Measurements from ENCODE around the gene MAD1L1.
A peak's percentile ranks its signal among the peaks of the same experiment; 100 is the strongest.

MAD1L1 gene

DNA sequence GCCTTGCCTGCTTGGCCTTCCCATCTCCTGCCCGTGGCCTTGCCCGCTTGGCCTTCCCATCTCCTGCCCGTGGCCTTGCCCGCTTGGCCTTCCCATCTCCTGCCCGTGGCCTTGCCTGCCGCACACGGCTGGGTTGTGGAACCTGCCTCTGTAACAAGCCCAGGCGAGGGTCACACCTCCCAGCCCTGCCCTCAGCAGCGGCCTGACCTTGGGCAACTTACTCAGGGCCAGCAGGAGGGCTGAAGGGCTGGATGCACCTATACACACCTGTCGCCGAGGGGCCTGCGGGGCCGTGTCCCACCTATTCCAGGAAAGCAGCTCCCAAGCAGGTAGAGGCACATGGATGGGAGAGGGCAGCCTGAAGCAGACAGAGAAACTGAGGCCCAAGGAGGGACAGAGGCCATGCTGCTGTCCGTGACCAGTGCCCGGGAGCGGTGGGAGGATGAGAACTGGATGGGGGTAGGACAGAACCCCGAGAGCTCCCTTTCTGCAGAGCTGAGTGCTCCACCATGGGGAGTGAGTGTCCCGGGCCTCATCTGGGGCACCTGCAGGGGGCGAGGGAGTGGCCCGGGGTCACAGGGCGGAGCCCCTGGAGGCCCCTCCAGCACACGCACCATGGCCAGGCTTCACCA lies 285.0 kb downstream of the MAD1L1 start:
- DNase-seq: no peak

DNA sequence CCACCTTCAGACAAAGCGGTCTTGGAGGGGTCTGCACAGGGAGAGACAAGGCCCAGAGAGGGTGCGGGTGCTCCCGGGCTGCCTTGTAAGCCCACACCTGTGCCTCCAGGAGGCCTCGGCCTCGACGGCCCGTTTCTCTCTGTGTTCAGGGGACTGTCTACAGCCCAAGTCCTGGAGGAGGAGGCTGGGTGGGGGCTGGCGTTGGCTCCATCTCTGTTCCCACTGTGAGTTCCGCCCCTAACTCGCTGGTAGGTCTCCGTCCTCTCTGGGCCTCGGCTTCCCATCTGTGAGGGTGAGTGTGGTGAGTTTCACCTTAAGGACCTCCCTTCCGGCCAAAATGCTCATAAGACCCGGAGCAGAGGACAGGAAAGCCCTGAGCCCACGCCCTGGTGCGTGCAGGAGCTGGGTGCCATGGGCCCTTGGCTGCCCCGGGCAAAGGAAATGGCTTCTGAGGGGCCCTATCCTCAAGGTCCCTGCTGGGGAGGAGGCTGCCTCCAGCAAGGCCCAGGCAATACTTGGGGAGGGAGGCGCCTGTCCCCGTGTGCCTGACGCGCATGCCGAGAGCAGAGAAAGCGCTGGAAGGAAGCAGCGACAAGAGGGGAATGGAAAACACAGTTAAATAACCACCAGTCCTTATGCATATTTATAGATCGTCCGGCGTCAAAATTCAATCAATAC lies 285.8 kb downstream of the MAD1L1 start:
- no peak for DNase-seq

DNA sequence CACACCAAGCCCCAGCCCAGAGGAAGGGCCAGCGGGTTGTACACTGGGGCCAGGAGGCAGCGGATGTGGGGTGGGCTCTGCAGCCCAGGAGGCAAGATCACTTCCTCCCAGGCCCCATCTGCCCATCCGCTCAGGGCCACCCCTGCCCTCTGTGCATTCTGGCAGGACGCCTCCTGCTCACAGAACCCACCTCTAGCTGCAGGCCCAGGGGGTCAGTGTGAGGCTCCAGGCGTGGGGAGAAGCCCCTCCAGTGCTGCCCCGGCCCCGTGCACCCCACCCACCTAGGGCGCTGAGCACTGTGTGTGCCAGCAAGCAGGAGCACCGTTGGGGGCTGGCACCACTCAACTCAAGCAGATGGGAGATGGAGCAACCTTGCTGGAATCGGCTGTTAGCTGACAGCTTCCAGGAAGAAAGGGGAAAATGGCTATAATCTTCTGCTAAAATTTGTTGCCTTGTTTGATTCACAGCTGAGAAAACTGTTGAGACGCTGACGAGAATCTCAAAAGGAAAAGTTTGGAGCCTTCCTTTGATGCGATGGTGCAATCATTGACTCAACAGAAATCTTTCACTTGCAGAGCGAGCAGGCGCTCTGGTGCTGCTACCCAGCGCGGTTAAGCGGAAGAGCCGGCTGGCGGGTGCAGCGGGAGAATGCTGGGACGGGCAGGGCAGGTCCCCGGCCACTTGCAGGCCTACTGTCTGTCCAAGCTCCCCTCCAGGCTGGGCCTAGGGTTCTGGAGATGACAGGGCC lies 286.5 kb downstream of the MAD1L1 start:
- DNase-seq: no peak

DNA sequence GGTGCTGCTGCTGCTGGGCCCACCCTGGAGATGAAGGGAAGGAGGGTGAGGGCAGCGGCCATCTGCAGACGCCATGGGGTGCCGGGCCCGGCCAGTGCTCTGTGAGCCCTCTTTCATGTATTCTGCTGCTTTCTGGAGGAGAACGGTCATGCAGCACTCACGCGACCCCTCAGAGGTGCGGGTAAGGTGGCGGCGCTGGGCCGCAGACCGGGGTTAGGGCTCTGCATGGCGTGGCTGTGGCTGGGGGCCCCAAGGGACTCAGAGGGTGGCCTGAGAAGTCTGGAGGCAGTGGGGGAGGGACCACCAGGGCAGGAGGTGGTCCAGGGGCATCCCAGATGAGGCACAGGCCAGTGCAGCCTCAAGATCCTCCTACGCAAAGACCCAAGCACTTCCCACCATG lies 287.2 kb downstream of the MAD1L1 start:
- no peak for DNase-seq

DNA sequence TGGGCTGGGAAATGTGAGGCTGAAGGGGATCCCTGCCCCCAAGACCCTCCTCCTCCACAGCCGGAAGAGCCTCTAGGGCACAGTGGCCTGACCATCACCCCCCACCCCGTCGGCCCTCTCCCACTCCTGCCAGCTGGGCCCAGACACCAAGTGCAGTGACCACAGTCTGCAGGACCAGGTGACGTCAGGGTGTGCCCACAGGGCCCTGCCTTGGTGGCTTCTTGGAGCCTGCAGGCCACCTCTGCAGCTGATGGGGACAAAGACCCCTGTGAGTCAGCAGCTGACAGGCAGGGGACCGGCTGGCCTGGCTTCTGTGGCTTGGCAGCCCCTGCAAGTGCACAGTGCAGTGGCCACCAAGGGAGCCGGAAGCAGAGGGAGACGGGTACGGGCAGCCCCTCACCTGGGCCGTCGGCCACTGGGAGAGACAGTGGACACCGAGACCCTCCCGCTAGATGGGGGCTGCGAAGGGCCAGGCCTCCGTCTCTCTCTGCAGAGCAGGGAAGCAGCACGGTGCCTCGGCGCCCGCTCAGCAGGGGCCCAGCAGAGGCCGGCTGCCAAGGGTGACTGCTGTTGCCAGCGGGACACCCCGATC lies 288.0 kb downstream of the MAD1L1 start:
- DNase-seq: no peak

DNA sequence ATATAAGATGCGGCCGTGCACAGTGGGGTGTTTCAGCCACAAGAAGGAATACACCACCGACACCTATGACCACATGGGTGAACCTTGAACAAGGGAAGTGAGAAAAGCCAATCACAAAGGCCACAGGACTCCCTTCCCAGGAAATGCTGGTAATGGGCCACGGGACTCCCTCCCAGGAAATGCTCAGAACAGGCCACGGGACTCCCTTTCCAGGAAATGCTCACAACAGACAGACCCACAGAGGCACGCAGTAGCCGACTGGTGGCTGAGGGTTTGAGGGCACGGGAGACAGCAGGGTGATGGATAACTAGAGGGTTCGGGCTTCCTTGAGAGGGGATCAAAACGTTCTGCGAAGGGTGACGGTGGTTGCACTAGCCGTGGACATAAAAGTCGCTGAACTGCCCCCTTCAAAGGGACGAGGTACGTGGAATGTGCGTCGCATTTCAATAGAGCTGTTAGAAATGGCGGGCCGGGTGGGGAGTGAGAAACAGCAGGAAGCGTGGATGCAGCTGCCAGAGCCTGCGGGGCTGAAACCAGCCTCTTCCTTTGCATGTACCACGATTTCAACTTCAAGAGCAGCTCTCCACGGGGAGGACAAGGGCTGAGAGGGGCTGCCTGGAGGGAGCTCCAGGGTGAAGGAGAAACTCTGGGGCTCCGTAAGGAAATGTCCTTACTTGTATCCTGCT lies 288.7 kb downstream of the MAD1L1 start:
- DNase-seq: no peak

DNA sequence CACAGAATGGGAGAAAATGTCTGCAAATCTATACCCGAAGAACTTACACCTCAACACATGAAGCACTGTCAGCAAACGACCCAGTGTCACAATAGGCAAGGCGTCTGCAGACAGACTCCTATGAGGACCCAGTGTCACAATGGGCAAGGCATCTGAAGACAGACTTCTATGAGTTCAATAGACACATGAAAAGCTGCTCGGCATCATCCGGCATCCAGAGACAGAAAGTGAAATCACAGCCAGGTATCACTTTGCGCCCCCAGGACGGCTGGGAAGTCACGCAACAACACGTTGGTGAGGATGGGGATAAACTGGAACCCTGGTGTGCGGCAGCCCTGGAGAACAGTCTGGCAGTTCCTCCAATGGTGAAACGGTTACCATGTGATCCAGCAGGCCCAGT lies 289.4 kb downstream of the MAD1L1 start:
- no peak for DNase-seq

DNA sequence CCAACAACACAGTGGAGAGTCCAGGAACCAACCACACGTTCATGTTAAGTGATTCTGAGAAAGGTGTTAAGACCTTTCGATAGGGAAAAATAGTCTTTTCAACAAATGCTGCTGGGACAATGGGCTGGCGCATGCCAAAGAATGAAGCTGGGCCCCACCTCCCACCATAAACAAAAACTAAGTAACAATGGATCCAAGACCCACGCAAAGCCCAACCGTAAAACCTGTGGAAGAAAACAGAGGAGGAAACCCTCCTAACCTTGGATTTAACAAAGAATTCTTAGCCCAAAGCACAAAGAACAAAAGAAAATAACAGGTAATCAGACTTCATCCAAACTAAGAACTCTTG lies 289.8 kb downstream of the MAD1L1 start:
- DNase-seq: no peak

DNA sequence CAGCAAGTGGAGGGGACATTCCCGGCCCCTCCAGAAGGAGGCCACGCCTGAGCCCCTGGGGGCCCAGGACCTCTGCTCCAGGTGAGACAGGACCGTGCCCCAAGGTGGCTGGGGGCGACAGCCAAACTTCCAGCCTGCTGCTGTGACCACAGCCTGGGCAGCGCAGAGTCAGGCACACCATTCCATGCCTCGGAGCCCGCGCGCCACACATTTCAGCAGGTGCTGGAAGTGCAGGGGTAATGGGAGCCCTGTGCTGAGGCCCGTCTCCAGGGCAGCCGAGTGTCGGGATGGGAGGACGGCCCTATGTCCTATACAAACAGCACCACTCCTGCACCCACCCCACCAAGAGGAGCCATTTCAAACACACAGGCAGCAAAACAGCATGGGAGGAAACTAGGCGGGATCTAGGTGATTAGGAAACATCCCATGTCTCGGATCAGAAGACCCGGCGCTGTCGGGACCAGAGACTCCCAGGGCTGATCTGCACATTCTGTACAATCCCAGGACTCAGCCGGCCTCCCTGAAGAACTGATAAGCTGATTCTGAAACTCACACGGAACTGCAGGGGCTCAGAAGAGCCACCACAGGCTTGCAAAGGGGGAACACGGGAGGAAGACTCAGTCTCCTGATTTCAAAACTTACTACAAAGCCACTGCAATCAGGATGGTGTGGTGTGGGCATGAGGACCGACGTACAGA lies 290.4 kb downstream of the MAD1L1 start:
- no peak for DNase-seq

DNA sequence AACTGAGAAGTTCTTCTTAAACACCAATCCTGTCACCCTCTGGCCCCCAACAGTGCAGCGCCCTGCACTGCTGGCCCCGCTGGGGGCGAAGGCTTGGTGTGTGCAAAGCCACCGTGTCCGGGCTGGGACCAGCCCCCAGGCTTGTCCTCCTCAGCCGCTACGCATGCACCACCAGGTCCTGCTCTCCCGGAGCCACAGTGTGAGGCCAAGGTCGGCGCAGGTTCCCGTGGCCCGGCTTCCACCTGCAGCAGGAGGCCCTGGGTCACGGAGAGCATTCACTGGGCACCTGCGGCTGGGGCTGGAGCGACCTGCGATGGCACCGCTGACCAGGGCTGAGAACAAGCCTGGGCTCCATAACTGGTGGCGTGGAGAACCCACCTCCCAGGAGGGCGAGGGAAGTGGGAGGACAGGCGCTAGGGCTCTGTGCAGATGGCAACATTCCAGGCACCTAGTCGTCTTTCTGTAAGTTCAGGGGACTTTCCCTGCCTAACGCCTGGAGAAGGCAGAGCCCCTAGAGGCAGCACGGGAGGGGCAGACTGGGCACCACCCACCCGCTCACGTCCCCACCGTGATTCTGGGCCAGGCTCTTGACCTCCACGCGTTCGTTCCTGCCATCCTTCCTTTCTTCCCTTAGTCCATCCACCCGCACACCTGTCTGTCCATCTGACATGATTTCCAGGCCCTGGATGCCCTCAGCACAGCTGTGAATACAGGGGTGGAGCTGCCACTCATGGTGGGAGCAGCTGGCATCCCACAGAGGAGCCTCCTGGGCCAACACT lies 291.1 kb downstream of the MAD1L1 start:
- no peak for DNase-seq

DNA sequence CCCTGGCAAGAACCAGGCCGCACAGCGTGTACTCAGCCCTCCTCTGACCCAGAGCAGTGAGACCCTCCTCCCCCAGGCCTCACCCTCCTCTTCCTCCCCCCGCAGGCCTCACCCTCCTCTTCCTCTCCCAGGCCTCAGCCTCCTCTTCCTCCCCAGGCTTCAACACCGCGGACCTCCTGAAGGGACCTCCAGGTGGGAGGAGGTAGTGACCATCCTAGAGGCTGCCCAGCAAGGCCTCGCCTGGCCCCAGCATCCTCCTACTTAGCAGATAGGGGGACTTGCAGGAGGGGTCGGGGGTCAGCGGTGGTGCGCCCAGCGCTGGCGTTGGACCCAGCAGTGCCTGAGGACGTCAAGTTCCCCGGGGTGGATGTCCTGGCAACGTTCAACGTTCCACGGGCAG lies 291.9 kb downstream of the MAD1L1 start:
- no peak for DNase-seq

DNA sequence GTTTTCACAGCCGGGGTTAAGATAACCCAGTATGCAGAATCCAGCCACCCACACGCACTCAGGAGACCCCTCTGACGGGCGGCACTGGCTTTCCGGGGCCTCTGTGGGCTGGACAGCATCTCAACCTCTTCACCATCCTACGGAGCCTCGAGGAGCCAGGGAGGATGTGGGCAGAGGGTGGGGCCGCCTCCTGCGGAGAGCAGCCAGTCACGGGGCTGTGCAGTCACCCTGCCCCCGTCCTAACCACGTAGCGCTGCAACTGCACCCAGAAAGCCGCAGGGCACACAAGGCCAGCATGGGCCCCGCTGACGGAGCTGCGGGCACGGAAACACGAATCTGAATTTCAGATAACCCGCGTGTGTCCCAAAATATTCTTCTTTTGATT lies 292.4 kb downstream of the MAD1L1 start:
- DNase-seq: peak; percentile 91

DNA sequence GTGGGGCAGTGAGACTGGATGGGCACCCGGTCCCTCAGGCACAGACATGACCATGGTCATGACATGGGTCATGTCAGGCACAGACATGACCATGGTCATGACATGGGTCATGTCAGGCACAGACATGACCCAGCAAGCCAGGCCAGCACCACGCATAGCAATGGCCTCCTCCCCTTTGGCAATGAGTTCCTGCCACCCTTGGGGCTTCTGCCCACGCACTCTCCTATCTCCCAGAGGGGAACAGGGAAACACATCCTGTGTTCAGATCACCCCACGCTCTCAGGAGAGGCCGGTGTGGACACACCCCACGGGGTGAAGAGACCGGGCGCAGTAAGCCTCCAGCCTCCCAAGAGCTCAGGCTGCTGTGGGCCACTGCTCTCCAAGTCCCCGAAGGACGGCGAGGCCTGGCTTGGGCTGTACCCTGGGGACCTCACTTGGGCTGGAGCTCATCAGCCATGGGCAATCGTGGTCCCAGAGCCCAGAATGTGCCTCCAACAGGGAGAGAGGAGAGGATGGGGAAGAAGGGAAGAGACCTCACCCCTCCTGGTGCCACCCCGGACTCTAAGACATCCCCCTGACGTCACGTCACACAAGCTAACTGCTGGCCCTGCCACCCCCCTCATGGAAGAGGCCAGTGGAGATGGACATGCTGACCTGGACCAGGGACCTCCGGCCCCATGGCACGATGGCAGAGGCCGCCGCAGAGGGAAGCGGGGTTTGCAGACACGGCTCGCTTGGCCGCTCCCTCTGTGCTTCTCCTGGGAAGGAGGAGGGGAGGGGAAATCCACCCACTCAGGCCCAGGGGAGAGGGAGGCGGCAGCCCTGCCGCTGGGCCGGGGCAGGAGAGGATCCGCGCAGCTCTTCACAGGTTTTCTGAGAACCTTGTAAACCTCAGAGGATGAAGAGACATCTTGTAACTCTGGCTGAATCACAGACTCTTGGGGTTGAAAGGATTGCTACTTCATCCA lies 293.0 kb downstream of the MAD1L1 start:
- DNase-seq: no peak

DNA sequence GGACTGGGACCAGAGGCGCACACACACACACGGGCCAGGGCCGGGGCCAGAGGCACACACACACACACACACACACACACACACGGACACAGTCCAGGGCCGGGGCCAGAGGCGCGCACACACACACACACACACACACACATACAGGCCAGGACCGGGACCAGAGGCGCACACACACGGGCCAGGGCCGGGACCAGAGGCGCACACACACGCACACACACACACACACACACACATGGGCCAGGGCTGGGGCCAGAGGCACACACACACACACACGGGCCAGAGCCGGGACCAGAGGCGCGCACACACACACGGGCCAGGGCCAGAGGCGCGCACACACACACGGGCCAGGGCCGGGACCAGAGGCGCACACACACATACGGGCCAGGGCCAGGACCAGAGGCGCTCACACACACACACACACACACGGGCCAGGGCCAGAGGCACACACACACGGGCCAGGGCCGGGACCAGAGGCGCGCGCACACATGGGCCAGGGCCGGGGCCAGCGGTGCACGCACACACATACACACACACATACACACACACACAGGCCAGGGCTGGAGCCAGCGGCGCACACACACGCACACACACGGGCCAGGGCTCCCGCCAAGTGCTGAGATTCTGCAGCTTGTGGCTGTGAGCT lies 293.8 kb downstream of the MAD1L1 start:
- peak; percentile 44 for DNase-seq

DNA sequence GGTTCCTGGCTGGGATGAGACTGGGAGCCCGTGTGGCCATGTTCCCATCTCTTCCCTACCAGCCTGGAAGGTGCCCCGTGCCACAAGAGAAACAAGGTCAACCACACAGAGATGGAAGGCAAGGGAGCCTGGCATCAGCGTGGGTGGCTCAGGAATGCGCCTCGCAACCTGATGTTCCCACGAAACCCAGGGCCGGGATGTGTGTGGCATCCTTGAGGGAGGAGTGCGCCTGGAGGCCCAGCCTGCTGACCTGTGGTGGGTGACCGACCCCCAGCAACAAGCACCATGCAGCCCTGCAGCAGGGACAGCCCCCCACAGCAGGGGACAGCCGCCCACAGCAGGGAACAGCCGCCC lies 295.5 kb downstream of the MAD1L1 start:
- no peak for DNase-seq

DNA sequence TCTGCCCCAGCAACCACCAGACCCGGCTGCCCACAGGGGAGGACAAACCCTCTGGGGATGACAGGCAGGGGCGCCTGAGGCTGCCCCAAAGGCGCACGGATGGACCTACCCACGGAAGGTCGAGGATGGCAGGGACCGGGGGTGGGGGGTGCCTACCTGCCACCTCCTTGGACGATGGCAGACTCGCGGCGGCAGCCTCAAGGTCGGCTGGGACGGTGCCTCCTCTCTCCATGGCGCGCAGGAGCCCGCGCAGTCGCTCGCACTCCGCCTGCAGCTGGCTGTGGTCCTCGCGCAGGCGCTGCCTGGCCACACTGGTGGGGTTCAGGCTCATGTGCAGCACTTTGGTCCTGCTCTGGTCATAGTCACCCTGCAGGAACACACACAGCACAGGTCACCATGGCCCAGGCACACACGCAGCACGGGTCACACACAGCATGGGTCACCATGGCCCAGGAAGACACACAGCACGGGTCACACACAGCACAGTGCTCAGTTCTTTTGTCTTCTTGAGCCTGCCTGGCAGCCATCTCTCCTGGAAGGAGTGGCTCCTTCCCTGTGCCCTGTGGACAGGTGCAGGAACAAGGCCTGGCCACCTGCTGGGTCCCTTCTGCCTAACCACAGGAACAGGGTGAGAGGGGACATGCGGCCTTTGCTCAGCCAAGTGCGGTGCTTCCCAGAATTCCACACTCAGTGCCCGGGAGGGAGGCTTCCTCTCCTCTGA lies 296.1 kb downstream of the MAD1L1 start:
- DNase-seq: no peak

DNA sequence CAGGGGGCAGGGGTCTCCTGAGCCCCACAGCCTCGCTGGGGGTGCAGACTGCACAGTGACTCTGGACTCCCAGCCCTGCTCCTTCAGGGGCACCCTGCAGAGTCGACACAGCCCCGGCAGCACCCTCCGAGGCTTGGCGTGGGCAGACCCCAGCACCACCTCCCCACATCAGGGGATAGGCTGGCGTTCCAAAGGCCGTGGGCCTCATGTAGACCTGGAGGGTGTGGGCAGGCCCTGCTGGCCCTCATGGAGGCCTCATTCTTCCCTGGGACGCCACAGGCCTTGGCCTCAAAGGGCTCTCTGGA lies 296.8 kb downstream of the MAD1L1 start:
- no peak for DNase-seq

DNA sequence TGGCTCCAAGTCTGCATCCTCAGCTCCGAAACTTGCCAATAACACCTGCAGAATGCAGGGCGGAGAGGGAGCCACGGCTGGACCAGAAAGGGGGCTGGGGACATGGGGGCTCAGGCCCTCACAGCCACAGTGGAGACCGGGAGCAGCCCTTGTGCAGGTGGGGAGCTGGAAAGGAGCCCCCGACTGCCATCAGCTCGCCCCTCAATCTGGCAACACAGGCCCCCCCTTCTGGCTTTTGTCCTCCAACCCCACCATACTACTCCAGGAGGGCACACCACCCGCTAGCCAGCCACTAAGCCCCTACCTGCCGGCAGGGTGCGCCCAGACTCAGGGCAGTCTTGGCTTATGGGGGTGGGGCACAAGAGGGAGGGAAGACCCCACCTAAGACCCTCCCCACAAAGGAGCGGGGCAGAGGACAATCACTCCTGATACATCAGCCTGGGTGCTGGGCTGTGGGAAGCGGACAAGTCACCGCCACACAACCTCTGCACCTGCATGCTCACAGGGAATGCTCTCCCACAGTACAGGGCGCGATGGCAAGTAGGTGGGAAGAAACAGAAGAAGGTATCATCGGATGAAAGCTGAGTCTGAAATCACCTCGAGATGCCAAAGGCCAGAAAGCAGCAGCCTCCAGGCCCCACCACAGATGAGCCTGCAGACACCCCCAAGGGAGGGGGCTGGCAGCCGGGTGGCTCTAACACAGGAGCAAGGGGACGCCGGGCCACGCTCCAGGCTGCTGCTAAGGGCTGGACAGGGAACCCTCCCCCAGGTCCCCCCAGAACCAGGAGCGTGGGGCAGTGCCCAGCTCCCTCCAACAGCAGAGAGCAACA lies 297.4 kb downstream of the MAD1L1 start:
- no peak for DNase-seq

DNA sequence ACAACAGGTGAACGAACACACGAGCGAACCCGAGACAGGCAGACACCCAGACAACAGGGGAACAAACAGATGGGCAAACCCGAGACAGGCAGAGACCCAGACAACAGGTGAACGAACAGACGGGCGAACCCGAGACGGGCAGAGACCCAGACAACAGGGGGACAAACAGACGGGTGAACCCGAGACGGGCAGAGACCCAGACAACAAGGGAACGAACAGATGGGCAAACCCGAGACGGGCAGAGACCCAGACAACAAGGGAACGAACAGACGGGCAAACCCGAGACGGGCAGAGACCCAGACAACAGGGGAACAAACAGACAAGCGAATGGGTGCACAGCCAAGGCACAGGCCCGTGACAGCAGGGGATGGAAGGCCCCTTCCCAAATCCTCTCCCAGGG lies 298.0 kb downstream of the MAD1L1 start:
- no peak for DNase-seq

Data from CD4-positive, alpha-beta T cell treated with Interleukin-21 for 1 hour (primary cell).